NB4 (cell line): ENCODE measurements around the gene C15orf62.

Experiments
- DNase-seq: peaks from one replicate; pipeline ENCODE4 v3.0.0; 2010; ENCODE audit warnings: low read depth
- H3K4me3 ChIP-seq: one replicate; pipeline ENCODE4 v1.5.1; 2011; ENCODE audit warnings: mild to moderate bottlenecking, low read depth, low read length, moderate library complexity
- MYC ChIP-seq: IDR thresholded peaks from 2 replicates; pipeline ENCODE4 v1.6.1; 2011; ENCODE audit warnings: low read depth, low read length
- POLR2A ChIP-seq: IDR thresholded peaks from 2 replicates; pipeline ENCODE4 v1.6.1; 2011; ENCODE audit warnings: mild to moderate bottlenecking; ENCODE audit not compliant: insufficient read length; ENCODE audit errors: extremely low read depth
- TF ChIP-seq, protein P1 (sequence below): IDR thresholded peaks from 2 replicates; pipeline ENCODE4 v1.6.1; 2011; ENCODE audit warnings: low read depth, low read length
- TF ChIP-seq, protein P2 (sequence below): IDR thresholded peaks from one replicate; pipeline ENCODE4 v1.5.1; 2012; ENCODE audit warnings: low read depth, low read length

The C15orf62 gene

DNA sequence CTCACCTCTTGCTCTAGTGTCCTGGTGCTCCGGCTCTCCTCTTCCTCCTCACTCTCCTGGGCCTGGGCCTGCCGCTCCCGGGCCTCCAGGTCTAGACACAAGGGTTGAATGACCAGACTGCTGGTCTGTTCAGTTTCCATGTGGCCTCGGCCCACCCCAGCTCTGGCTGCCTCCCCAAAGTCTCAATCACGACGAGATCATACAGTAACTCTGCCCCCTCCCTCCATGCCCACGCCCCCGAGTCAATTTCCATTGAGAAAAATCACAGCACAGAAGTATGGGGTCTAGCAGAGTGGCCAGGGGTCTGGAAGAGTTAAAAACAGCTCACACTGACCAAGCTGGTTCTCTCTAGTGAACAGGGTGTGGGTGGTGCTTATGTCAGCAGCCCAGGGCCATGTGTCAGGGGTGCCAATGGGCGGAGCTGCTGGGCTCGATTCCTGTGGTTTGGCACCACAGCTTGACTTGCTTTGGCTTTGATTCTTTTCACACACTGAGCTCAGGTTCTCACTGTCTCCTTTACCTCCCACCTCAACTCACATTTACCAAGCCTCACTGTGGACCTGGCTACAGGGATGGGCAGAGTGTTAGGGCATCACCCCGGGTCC lies 6.9 kb downstream of the C15orf62 start:
- TF ChIP-seq MYC (no peak), POLR2A (no peak)
- TF ChIP-seq, protein P1, sequence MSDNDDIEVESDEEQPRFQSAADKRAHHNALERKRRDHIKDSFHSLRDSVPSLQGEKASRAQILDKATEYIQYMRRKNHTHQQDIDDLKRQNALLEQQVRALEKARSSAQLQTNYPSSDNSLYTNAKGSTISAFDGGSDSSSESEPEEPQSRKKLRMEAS: no peak
- TF ChIP-seq, protein P2, sequence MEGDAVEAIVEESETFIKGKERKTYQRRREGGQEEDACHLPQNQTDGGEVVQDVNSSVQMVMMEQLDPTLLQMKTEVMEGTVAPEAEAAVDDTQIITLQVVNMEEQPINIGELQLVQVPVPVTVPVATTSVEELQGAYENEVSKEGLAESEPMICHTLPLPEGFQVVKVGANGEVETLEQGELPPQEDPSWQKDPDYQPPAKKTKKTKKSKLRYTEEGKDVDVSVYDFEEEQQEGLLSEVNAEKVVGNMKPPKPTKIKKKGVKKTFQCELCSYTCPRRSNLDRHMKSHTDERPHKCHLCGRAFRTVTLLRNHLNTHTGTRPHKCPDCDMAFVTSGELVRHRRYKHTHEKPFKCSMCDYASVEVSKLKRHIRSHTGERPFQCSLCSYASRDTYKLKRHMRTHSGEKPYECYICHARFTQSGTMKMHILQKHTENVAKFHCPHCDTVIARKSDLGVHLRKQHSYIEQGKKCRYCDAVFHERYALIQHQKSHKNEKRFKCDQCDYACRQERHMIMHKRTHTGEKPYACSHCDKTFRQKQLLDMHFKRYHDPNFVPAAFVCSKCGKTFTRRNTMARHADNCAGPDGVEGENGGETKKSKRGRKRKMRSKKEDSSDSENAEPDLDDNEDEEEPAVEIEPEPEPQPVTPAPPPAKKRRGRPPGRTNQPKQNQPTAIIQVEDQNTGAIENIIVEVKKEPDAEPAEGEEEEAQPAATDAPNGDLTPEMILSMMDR: no peak
- DNase-seq: no peak
- no peak overlapping the region for H3K4me3 ChIP-seq

DNA sequence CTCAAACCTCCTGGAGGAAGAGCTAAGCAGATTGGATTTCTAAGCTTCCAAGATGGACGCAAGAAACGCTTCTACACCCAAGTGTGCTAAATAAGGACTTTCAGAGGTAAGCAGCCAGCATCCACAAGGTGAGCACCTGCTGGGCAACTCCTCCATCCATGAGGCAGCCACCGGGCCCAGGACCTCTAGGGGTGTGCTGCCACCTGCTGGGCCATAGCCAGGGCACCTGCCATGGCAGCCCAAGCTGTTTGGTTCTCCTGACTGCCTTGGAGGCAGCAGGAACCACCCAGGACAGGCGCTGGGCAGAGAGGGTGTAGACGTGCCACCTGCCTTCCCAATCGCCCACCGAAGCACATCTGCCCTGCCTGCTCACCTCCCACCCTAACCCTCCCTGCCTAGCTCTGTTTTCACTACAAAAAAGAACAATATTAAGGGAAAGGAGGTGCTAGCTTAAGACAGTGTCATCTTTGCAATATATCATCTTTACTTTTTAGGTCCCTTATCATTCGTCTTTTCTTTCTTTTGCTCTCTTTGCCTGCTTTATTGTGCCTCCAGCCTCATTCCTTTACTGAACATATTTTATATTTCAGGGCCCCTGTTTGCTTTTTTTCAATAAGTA lies 12.9 kb downstream of the C15orf62 start:
- peak; percentile 58; the same call in 1 of the 2 replicates for TF ChIP-seq MYC
- TF ChIP-seq, protein P2: peak; percentile 79
- TF ChIP-seq POLR2A: no peak
- TF ChIP-seq, protein P1: peak; percentile 65
- peak; percentile 68 for DNase-seq
- H3K4me3 ChIP-seq: no peak overlapping the region

DNA sequence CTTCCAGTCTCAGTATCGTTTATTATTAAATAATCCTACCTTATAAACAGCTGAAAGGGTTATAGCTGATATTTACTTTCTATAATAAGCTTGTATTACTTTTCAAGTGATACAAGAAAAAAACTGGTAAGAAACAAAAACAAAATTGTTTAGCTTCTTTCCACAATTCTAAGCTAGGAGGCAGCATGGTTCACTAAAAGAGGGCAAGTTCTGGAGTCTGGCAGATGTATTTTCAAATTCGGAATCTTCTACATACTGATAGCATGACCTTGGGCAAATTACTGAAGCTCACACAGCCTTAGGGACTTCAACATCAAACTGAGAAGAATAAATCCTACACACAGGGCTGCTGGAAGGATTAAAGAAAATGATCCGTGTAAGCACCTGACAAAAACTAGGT lies 15.4 kb downstream of the C15orf62 start:
- DNase-seq: no peak
- no peak for TF ChIP-seq MYC
- TF ChIP-seq, protein P2: no peak
- TF ChIP-seq POLR2A: no peak
- TF ChIP-seq, protein P1: no peak
- H3K4me3 ChIP-seq: no peak overlapping the region

DNA sequence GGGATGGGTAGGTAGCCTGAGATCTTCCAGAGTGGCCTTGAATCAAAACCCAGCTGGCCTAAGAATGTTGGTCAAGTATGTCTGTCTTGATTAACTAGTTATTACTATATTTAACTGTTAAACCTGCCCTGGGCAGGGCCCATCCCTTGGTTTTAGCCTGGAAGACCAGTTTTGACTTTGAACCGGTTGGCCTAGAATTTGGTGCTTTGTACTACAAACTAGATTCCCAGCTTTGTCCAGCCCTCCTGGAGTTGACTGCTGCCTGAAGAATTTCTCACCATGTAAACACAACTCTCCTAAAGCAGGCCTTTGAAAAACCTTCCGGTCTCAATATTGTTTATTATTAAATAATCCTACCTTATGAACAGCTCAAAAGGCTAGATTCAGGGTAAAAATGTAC lies 16.0 kb downstream of the C15orf62 start:
- no peak for DNase-seq
- no peak overlapping the region for H3K4me3 ChIP-seq
- TF ChIP-seq, protein P1: no peak
- TF ChIP-seq, protein P2: no peak
- TF ChIP-seq POLR2A (no peak), MYC (no peak)

DNA sequence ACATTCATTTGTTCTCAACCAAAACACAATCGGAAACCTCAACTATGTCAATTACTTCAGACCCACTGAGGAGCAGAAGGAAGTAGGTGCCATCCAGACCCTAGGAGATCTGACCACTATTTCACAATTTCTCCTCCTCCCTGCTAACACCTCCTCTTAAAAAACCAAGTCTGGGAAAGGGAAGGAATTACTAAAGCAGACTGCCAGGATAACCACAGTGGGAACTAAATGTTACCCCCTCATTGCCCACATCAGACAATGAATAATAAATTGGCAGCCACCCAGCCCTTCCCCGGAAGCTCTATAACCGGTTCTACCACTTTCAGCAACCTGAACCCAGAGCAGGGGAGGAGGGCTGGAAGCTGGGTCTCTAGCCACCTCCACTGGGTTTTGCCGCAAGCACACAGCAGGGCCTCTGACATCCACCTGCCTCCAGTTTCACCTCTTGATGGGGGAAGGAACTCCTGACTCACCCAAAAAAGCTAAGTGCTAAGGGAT lies 17.6 kb downstream of the C15orf62 start:
- H3K4me3 ChIP-seq: no peak overlapping the region
- no peak for TF ChIP-seq POLR2A
- TF ChIP-seq, protein P2: no peak
- peak; percentile 26; the same call in 1 of the 2 replicates for TF ChIP-seq MYC
- TF ChIP-seq, protein P1: no peak

More for the DNA sequence above, 17.6 kb downstream of the C15orf62 start:
- DNase-seq: peak; percentile 84
